GM12878 (cell line): ENCODE measurements around the gene CCDC9. TPM values are rescaled to one million over a fixed set of nuclear protein-coding genes. Genes with fewer than 3 reads are reported as not detected.
A peak's percentile ranks its signal among the peaks of the same experiment; 100 is the strongest.

Experiments used
- ASH2L ChIP-seq: fragments of 300-600, 200-600 bp; sonication (generic); IDR thresholded peaks from 2 replicates; pipeline ENCODE4 v1.6.1; 2017; ENCODE audit warnings: low read depth, mild to moderate bottlenecking, borderline replicate concordance
- CBFB ChIP-seq: IDR thresholded peaks from 2 replicates; pipeline ENCODE4 v1.6.1; 2016; ENCODE audit warnings: antibody characterized with exemption, low read depth
- EZH2 ChIP-seq: IDR thresholded peaks from 2 replicates; pipeline ENCODE4 v1.6.1; 2012; ENCODE audit warnings: low read depth, mild to moderate bottlenecking, control low read depth, inconsistent platforms, low read length, borderline replicate concordance; ENCODE audit not compliant: control insufficient read depth
- FOXK2 ChIP-seq: fragments of 450-650 bp; IDR thresholded peaks from 2 replicates; pipeline ENCODE4 v1.6.1; 2017; ENCODE audit warnings: mild to moderate bottlenecking, moderate library complexity
- NR2C2 ChIP-seq: IDR thresholded peaks from 2 replicates; pipeline ENCODE4 v1.6.1; 2011; ENCODE audit warnings: borderline replicate concordance, low read depth; ENCODE audit not compliant: control insufficient read depth, insufficient read length
- RAD21 ChIP-seq: IDR thresholded peaks from 2 replicates; pipeline ENCODE4 v1.6.1; 2011; ENCODE audit warnings: mild to moderate bottlenecking, low read depth, low read length, moderate library complexity; ENCODE audit not compliant: insufficient read depth
- RFX5 ChIP-seq: IDR thresholded peaks from 2 replicates; pipeline ENCODE4 v1.6.1; 2011; ENCODE audit warnings: low read depth, low read length, improper control_type of control experiment
- SIN3A ChIP-seq: IDR thresholded peaks from 2 replicates; pipeline ENCODE4 v1.6.1; 2012; ENCODE audit warnings: low read depth, low read length, improper control_type of control experiment
- SMAD1 ChIP-seq: fragments of 450-650 bp; IDR thresholded peaks from 2 replicates; pipeline ENCODE4 v1.6.1; 2018; ENCODE audit warnings: mild to moderate bottlenecking, low read depth; ENCODE audit not compliant: partially characterized antibody
- SREBF2 ChIP-seq: IDR thresholded peaks from 2 replicates; pipeline ENCODE4 v1.6.1; 2012; ENCODE audit warnings: mild to moderate bottlenecking, low read length
- YY1 ChIP-seq: IDR thresholded peaks from 2 replicates; pipeline ENCODE4 v1.6.1; 2011; ENCODE audit warnings: low read depth, mild to moderate bottlenecking, low read length
- ZZZ3 ChIP-seq: IDR thresholded peaks from 2 replicates; pipeline ENCODE4 v1.6.1; 2011; ENCODE audit warnings: low read depth; ENCODE audit not compliant: control insufficient read depth, insufficient read length
- polyA plus RNA-seq, 11 experiments: library from polyadenylated mRNA; depleted of rRNA in 4 of 11; unstranded in 6 of 11; stranded (reverse) in 5 of 11; fragments of >200 nt; fragmentation: Nextera tagmentation in 4 of 11; fragmentation: Illumina TruSeq in 1 of 11; extraction: Ambion mirVana in 4 of 11; extraction: Trizol in 1 of 11; gene quantifications; 1 replicate in 1 of 11; 2 replicates in 10 of 11; pipeline versions ENCODE4 v1.2.1 to v1.2.3, GENCODE V29; 2011 to 2016; ENCODE audit warnings: inconsistent platforms in 2 of 11, missing spikeins in 2 of 11, low read depth in 1 of 11
- total RNA-seq, 4 experiments: library from RNA; depleted of rRNA in 3 of 4; stranded (reverse); fragments of >200 nt in 3 of 4; fragmentation: Illumina TruSeq in 1 of 4; extraction: Trizol in 1 of 4; gene quantifications; 2 replicates each; pipeline versions ENCODE4 v1.2.1 to v1.2.3, GENCODE V29; 2013 to 2021
- TF ChIP-seq, protein P1 (sequence below): fragments of 450-650 bp; IDR thresholded peaks from 2 replicates; pipeline ENCODE4 v1.6.1; 2017; ENCODE audit warnings: low read depth, mild to moderate bottlenecking, moderate library complexity
- TF ChIP-seq, protein P2 (sequence below): fragments of 450-650 bp; IDR thresholded peaks from 2 replicates; pipeline ENCODE4 v1.6.1; 2016; ENCODE audit warnings: mild to moderate bottlenecking
- TF ChIP-seq, protein P3 (sequence below): IDR thresholded peaks from 2 replicates; pipeline ENCODE4 v1.6.1; 2012; ENCODE audit warnings: low read depth, low read length, improper control_type of control experiment
- TF ChIP-seq, protein P4 (sequence below): fragments of 450-650 bp; IDR thresholded peaks from 2 replicates; pipeline ENCODE4 v1.6.1; 2017; ENCODE audit warnings: mild to moderate bottlenecking, moderate library complexity
- TF ChIP-seq, protein P5 (sequence below): fragments of 450-650 bp; formaldehyde crosslinking; IDR thresholded peaks from 2 replicates; pipeline ENCODE4 v1.4.0; 2022; ENCODE audit warnings: mild to moderate bottlenecking, moderate library complexity

The CCDC9 gene
- total and polyA plus RNA-seq, 10 of the 15 experiments (the other 5 are each of a cell fraction or from before 2014, with no cell fraction given), result 0.18 to 17.5 (median 7.1) TPM; not detected in 1

DNA sequence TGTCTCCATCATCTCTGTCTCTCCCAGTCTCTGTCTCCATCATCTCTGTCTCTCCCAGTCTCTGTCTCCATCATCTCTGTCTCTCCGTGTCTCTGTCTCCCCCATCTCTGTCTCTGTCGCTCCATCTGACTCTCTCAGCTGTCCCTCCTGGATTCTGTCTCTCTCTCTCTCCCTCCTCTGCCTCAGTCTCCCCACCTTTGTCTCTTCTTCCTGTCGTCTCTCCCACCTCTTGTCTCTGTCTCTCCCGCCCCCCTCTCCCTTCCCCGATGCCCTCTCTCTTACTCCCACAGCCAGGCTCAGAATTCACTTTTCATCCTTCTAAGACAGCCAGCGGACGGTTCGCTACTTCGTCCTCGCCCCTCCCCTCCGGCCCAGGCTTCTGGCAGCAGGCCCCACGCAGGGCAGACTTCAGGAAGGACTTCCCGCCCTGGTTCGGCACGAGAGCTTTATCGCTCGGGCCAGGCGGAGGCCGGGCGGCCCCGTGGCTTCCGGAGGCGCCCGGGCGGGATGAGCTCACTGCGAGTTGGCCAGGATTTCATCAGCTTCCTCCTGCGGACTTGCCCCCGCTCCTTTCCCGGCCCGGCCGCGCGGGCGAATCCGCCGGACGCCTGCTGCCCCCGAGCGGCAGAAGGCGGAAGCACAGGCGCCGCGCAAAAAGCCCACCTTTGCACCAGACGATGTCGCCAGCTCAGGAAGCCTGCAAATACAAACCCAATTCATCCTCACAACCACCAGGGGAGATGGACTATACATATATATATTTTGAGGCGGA lies 12.4 kb upstream of the CCDC9 start (continued):
- TF ChIP-seq, protein P1, sequence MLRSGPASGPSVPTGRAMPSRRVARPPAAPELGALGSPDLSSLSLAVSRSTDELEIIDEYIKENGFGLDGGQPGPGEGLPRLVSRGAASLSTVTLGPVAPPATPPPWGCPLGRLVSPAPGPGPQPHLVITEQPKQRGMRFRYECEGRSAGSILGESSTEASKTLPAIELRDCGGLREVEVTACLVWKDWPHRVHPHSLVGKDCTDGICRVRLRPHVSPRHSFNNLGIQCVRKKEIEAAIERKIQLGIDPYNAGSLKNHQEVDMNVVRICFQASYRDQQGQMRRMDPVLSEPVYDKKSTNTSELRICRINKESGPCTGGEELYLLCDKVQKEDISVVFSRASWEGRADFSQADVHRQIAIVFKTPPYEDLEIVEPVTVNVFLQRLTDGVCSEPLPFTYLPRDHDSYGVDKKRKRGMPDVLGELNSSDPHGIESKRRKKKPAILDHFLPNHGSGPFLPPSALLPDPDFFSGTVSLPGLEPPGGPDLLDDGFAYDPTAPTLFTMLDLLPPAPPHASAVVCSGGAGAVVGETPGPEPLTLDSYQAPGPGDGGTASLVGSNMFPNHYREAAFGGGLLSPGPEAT, result peak; percentile 34; the same call in 1 of the 2 replicates
- no peak for TF ChIP-seq ASH2L
- no peak for TF ChIP-seq SREBF2
- TF ChIP-seq YY1, result peak; percentile 55
- 0 out of 2 replicates have a peak, but pooled peaks have one; percentile 41 for TF ChIP-seq CBFB
- TF ChIP-seq, protein P2, sequence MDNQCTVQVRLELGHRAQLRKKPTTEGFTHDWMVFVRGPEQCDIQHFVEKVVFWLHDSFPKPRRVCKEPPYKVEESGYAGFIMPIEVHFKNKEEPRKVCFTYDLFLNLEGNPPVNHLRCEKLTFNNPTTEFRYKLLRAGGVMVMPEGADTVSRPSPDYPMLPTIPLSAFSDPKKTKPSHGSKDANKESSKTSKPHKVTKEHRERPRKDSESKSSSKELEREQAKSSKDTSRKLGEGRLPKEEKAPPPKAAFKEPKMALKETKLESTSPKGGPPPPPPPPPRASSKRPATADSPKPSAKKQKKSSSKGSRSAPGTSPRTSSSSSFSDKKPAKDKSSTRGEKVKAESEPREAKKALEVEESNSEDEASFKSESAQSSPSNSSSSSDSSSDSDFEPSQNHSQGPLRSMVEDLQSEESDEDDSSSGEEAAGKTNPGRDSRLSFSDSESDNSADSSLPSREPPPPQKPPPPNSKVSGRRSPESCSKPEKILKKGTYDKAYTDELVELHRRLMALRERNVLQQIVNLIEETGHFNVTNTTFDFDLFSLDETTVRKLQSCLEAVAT, result 0 out of 2 replicates have a peak, but pooled peaks have one; percentile 51
- TF ChIP-seq EZH2, result no peak
- TF ChIP-seq, protein P3, sequence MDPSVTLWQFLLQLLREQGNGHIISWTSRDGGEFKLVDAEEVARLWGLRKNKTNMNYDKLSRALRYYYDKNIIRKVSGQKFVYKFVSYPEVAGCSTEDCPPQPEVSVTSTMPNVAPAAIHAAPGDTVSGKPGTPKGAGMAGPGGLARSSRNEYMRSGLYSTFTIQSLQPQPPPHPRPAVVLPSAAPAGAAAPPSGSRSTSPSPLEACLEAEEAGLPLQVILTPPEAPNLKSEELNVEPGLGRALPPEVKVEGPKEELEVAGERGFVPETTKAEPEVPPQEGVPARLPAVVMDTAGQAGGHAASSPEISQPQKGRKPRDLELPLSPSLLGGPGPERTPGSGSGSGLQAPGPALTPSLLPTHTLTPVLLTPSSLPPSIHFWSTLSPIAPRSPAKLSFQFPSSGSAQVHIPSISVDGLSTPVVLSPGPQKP, result 0 out of 2 replicates have a peak, but pooled peaks have one; percentile 10
- no peak for TF ChIP-seq NR2C2
- TF ChIP-seq RAD21, result peak; percentile 95
- TF ChIP-seq, protein P4, sequence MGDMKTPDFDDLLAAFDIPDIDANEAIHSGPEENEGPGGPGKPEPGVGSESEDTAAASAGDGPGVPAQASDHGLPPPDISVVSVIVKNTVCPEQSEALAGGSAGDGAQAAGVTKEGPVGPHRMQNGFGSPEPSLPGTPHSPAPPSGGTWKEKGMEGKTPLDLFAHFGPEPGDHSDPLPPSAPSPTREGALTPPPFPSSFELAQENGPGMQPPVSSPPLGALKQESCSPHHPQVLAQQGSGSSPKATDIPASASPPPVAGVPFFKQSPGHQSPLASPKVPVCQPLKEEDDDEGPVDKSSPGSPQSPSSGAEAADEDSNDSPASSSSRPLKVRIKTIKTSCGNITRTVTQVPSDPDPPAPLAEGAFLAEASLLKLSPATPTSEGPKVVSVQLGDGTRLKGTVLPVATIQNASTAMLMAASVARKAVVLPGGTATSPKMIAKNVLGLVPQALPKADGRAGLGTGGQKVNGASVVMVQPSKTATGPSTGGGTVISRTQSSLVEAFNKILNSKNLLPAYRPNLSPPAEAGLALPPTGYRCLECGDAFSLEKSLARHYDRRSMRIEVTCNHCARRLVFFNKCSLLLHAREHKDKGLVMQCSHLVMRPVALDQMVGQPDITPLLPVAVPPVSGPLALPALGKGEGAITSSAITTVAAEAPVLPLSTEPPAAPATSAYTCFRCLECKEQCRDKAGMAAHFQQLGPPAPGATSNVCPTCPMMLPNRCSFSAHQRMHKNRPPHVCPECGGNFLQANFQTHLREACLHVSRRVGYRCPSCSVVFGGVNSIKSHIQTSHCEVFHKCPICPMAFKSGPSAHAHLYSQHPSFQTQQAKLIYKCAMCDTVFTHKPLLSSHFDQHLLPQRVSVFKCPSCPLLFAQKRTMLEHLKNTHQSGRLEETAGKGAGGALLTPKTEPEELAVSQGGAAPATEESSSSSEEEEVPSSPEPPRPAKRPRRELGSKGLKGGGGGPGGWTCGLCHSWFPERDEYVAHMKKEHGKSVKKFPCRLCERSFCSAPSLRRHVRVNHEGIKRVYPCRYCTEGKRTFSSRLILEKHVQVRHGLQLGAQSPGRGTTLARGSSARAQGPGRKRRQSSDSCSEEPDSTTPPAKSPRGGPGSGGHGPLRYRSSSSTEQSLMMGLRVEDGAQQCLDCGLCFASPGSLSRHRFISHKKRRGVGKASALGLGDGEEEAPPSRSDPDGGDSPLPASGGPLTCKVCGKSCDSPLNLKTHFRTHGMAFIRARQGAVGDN, result no peak; the same call in 1 of the 2 replicates
- TF ChIP-seq FOXK2, result no peak
- no peak for TF ChIP-seq ZZZ3
- TF ChIP-seq SMAD1, result no peak
- TF ChIP-seq, protein P5, sequence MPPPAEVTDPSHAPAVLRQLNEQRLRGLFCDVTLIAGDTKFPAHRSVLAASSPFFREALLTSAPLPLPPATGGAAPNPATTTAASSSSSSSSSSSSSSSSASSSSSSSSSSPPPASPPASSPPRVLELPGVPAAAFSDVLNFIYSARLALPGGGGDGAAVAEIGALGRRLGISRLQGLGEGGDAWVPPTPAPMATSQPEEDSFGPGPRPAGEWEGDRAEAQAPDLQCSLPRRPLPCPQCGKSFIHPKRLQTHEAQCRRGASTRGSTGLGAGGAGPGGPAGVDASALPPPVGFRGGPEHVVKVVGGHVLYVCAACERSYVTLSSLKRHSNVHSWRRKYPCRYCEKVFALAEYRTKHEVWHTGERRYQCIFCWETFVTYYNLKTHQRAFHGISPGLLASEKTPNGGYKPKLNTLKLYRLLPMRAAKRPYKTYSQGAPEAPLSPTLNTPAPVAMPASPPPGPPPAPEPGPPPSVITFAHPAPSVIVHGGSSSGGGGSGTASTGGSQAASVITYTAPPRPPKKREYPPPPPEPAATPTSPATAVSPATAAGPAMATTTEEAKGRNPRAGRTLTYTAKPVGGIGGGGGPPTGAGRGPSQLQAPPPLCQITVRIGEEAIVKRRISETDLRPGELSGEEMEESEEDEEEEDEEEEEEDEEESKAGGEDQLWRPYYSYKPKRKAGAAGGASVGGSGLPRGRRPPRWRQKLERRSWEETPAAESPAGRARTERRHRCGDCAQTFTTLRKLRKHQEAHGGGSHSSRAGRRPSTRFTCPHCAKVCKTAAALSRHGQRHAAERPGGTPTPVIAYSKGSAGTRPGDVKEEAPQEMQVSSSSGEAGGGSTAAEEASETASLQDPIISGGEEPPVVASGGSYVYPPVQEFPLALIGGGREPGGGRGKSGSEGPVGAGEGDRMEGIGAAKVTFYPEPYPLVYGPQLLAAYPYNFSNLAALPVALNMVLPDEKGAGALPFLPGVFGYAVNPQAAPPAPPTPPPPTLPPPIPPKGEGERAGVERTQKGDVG (CRISPR knock-in tag), result no peak
- TF ChIP-seq SIN3A, result peak; percentile 37; the same call in 1 of the 2 replicates
- no peak for TF ChIP-seq RFX5
